H1 (cell line): Measurements from ENCODE around the gene FOXJ2. TPM values are rescaled to one million over a fixed set of nuclear protein-coding genes. Genes with fewer than 3 reads are reported as not detected.
"Not testable (repeated sequence)": the region's sequence is repeated elsewhere in the genome, so short reads cannot be mapped to it uniquely, and the experiment has no call there.

ENCODE experiments used
- CTCF ChIA-PET: fragments of 300-600 bp; sonication (Branson Sonifier 250); formaldehyde crosslinking; loops from one replicate; lab custom pipeline; 2021; ENCODE audit not compliant: partially characterized antibody; lab: Charles Lee
- POLR2A ChIA-PET: fragments of 300-600 bp; sonication (Branson Sonifier 250); formaldehyde crosslinking; loops from one replicate; lab custom pipeline; 2021; ENCODE audit warnings: inconsistent platforms; ENCODE audit not compliant: partially characterized antibody; lab: Charles Lee
- DNase-seq, 2 experiments: peaks; one replicate each; pipeline versions ENCODE4 v3.0.0 to v3.0.0-alpha.2; 2010 to 2022; ENCODE audit warnings: low spot score in 2 of 2, low read depth in 1 of 2, mixed read lengths in 1 of 2
- FAIRE-seq: peaks from 2 replicates; lab custom pipeline; 2011; peaks lifted over from hg19 to GRCh38; lab: Jason Lieb, UNC
- H2AFZ ChIP-seq: 2 replicates; pipeline ENCODE4 v1.8.1; 2012; ENCODE audit warnings: low read length, inconsistent platforms
- H2AK5ac ChIP-seq: 2 replicates; pipeline ENCODE4 v1.6.1; 2013; ENCODE audit warnings: low read depth, low read length
- H2BK120ac ChIP-seq: replicated peaks from 2 replicates; pipeline ENCODE3; 2013; ENCODE audit warnings: low read depth, low read length, inconsistent platforms
- H2BK12ac ChIP-seq: 2 replicates; pipeline ENCODE4 v1.6.1; 2013; ENCODE audit warnings: low read depth, low read length
- H2BK15ac ChIP-seq: 2 replicates; pipeline ENCODE4 v1.6.1; 2013; ENCODE audit warnings: low read length
- H2BK20ac ChIP-seq: 2 replicates; pipeline ENCODE4 v1.6.1; 2013; ENCODE audit warnings: low read length
- H2BK5ac ChIP-seq: 2 replicates; pipeline ENCODE4 v1.6.1; 2013; ENCODE audit warnings: low read depth, low read length
- H3K14ac ChIP-seq: 2 replicates; pipeline ENCODE4 v1.6.1; 2013; ENCODE audit warnings: inconsistent platforms; ENCODE audit not compliant: insufficient read length
- H3K18ac ChIP-seq: 2 replicates; pipeline ENCODE4 v1.6.1; 2013; ENCODE audit warnings: low read length; ENCODE audit errors: extremely low read depth
- H3K23ac ChIP-seq: 2 replicates; pipeline ENCODE4 v1.6.1; 2013; ENCODE audit warnings: inconsistent platforms; ENCODE audit not compliant: insufficient read length
- H3K23me2 ChIP-seq: 2 replicates; pipeline ENCODE4 v1.6.1; 2013; ENCODE audit warnings: low read depth, low read length
- H3K27ac ChIP-seq: 2 replicates; pipeline ENCODE4 v1.6.1; 2011; ENCODE audit warnings: low read depth, low read length, inconsistent platforms
- H3K27me3 ChIP-seq, 4 experiments: replicated peaks in 1 of 4; 1 replicate in 1 of 4; 2 replicates in 3 of 4; pipeline versions ENCODE4 v1.6.1 to v1.8.1; 2011 to 2013; ENCODE audit warnings: low read length in 3 of 4, mild to moderate bottlenecking in 3 of 4, inconsistent platforms in 2 of 4, mixed read lengths in 2 of 4, moderate library complexity in 1 of 4; ENCODE audit not compliant: control insufficient read depth in 3 of 4, insufficient read depth in 3 of 4; ENCODE audit errors: extremely low read depth in 1 of 4
- H3K36me3 ChIP-seq, 4 experiments: 2 replicates each; pipeline versions ENCODE4 v1.6.1 to v1.8.1; 2011 to 2013; ENCODE audit warnings: mild to moderate bottlenecking in 4 of 4, low read length in 3 of 4, moderate library complexity in 2 of 4, control low read depth in 1 of 4, inconsistent platforms in 1 of 4; ENCODE audit not compliant: insufficient read depth in 4 of 4, control insufficient read depth in 2 of 4
- H3K4ac ChIP-seq: replicated peaks from 2 replicates; pipeline ENCODE3; 2013; ENCODE audit warnings: low read length, low read depth, mixed read lengths, inconsistent platforms; ENCODE audit not compliant: insufficient read length
- H3K4me1 ChIP-seq, 4 experiments: replicated peaks in 1 of 4; 1 replicate in 1 of 4; 2 replicates in 3 of 4; pipeline versions ENCODE4 v1.6.1 to v1.8.1; 2011 to 2013; ENCODE audit warnings: low read length in 3 of 4, inconsistent platforms in 2 of 4, mixed read lengths in 1 of 4; ENCODE audit not compliant: insufficient read depth in 4 of 4, control insufficient read depth in 3 of 4
- H3K4me2 ChIP-seq, 2 experiments: 2 replicates each; pipeline versions ENCODE4 v1.6.1 to v1.8.1; 2011 to 2013; ENCODE audit warnings: low read depth in 2 of 2, low read length in 2 of 2, control low read depth in 1 of 2, inconsistent platforms in 1 of 2, mild to moderate bottlenecking in 1 of 2; ENCODE audit not compliant: insufficient read depth in 1 of 2
- H3K4me3 ChIP-seq, 4 experiments: fragments of 200-600, 300-600 bp in 1 of 4; sonication (generic), shearing (Covaris generic), sonication (Bioruptor Twin) in 1 of 4; 2 replicates each; pipeline versions ENCODE4 v1.5.1 to v1.8.1; 2011 to 2016; ENCODE audit warnings: low read length in 4 of 4, low read depth in 3 of 4, control low read depth in 2 of 4, inconsistent platforms in 2 of 4, mild to moderate bottlenecking in 2 of 4, mixed read lengths in 1 of 4, moderate library complexity in 1 of 4; ENCODE audit not compliant: insufficient read depth in 2 of 4; ENCODE audit errors: extremely low read depth in 1 of 4
- H3K56ac ChIP-seq: replicated peaks from 2 replicates; pipeline ENCODE3; 2013; ENCODE audit warnings: low read depth, mild to moderate bottlenecking, mixed read lengths, low read length, inconsistent platforms; ENCODE audit not compliant: insufficient read length
- H3K79me1 ChIP-seq: 2 replicates; pipeline ENCODE4 v1.6.1; 2013; ENCODE audit warnings: low read depth, low read length, control low read depth
- H3K79me2 ChIP-seq, 2 experiments: 2 replicates each; pipeline versions ENCODE4 v1.6.1 to v1.8.1; 2012 to 2013; ENCODE audit warnings: low read length in 2 of 2, mild to moderate bottlenecking in 2 of 2, inconsistent platforms in 1 of 2; ENCODE audit not compliant: insufficient read depth in 2 of 2, control insufficient read depth in 1 of 2
- H3K9ac ChIP-seq, 4 experiments: replicated peaks in 1 of 4; 1 replicate in 1 of 4; 2 replicates in 3 of 4; pipeline versions ENCODE4 v1.6.1 to v1.8.1; 2011 to 2013; ENCODE audit warnings: low read depth in 3 of 4, low read length in 3 of 4, control low read depth in 2 of 4, mild to moderate bottlenecking in 2 of 4, moderate library complexity in 2 of 4, inconsistent platforms in 1 of 4; ENCODE audit errors: extremely low read depth in 1 of 4
- H3K9me3 ChIP-seq, 2 experiments: 2 replicates each; pipeline versions ENCODE4 v1.6.1 to v1.8.1; 2012 to 2013; ENCODE audit warnings: mild to moderate bottlenecking in 2 of 2, moderate library complexity in 2 of 2, control low read depth in 1 of 2, inconsistent platforms in 1 of 2, low read depth in 1 of 2, low read length in 1 of 2, mixed read lengths in 1 of 2; ENCODE audit not compliant: insufficient read depth in 2 of 2
- H4K20me1 ChIP-seq, 2 experiments: replicated peaks in 1 of 2; 2 replicates each; pipeline versions ENCODE3 to v1.8.1; 2011 to 2013; ENCODE audit warnings: inconsistent platforms in 2 of 2, low read length in 2 of 2, mild to moderate bottlenecking in 1 of 2; ENCODE audit not compliant: insufficient read depth in 2 of 2, control insufficient read depth in 1 of 2
- H4K5ac ChIP-seq: 2 replicates; pipeline ENCODE4 v1.6.1; 2013; ENCODE audit warnings: low read length, low read depth, mixed read lengths, inconsistent platforms; ENCODE audit not compliant: insufficient read length
- H4K8ac ChIP-seq: 2 replicates; pipeline ENCODE4 v1.8.0; 2013; ENCODE audit warnings: mild to moderate bottlenecking, moderate library complexity, low read length, inconsistent platforms; ENCODE audit not compliant: insufficient read depth; ENCODE audit errors: extremely low read depth
- H4K91ac ChIP-seq: replicated peaks from 2 replicates; pipeline ENCODE3; 2013; ENCODE audit warnings: low read length, mixed read lengths, inconsistent platforms; ENCODE audit not compliant: insufficient read length
- BRCA1 ChIP-seq: IDR thresholded peaks from 2 replicates; pipeline ENCODE4 v1.6.1; 2012; ENCODE audit warnings: low read depth, low read length, improper control_type of control experiment
- WGBS, 2 experiments: shearing (Covaris generic) in 1 of 2; methylation state at CpG; one replicate each; pipeline versions ENCODE4 v1.1.6 to v1.1.7; 2013 to 2015; ENCODE audit warnings: low lambda C conversion rate in 2 of 2, mixed read lengths in 2 of 2, inconsistent platforms in 1 of 2, low coverage in 1 of 2, missing lambda C conversion rate in 1 of 2; ENCODE audit not compliant: insufficient replicate concordance in 2 of 2, insufficient coverage in 1 of 2, insufficient read length in 1 of 2; ENCODE audit errors: extremely low coverage in 1 of 2, missing lambda C conversion rate in 1 of 2; 5-methylcytosine and 5-hydroxymethylcytosine counted together
- polyA plus RNA-seq, 7 experiments: library from polyadenylated mRNA; depleted of rRNA in 3 of 7; stranded (reverse) in 5 of 7; unstranded in 2 of 7; fragments of >200 nt in 5 of 7; fragments of 200-250 nt in 2 of 7; gene quantifications; 1 replicate in 5 of 7; 2 replicates in 1 of 7; 4 replicates in 1 of 7; pipeline versions ENCODE4 v1.2.1 to v1.2.3, GENCODE V29; 2011 to 2013; ENCODE audit warnings: missing spikeins in 2 of 7, mixed read lengths in 2 of 7
- total RNA-seq: library from RNA; stranded (reverse); fragmentation: NEBNext Ultra II Directional; extraction: Animal tissue kit (Norgen Biotek cat#: 25700); gene quantifications from 2 replicates; pipeline ENCODE4 v1.2.1, GENCODE V29; 2021

FOXJ2 gene
- total and polyA plus RNA-seq, 2 of the 8 experiments (the other 6 are each of a cell fraction or from before 2014, with no cell fraction given), result 4.2 to 9.3 TPM

- TF ChIP-seq BRCA1, result no peak
Measured at GRCh38 chr12:8030189-8030588, 2.3 kb upstream of the FOXJ2 start (continued).

- POLR2A ChIA-PET, result interaction anchor here (1.2 kb wide), 1 partner anchor 97 kb away, joined by 5 read pairs; no protein-coding TSS in a partner anchor
- H2AK5ac ChIP-seq, H3K4me3 ChIP-seq, DNase-seq, H3K27ac ChIP-seq, H4K5ac ChIP-seq, H2BK120ac ChIP-seq, CTCF ChIA-PET, H3K14ac ChIP-seq, H3K23ac ChIP-seq, H4K20me1 ChIP-seq, H3K56ac ChIP-seq, H3K4me2 ChIP-seq, H2BK20ac ChIP-seq, H3K9ac ChIP-seq, H4K8ac ChIP-seq, H2BK15ac ChIP-seq, H3K79me1 ChIP-seq, H3K36me3 ChIP-seq, H3K18ac ChIP-seq, H4K91ac ChIP-seq, H2BK12ac ChIP-seq, H2AFZ ChIP-seq, H2BK5ac ChIP-seq, H3K9me3 ChIP-seq, H3K27me3 ChIP-seq, H3K4ac ChIP-seq, FAIRE-seq: not testable (repeated sequence)
- Histone ChIP-seq H3K23me2 (peaks cover 24% of the 10 kb centered on the region), H3K79me2 (peaks cover 0 to 17% of the 10 kb centered on the region in 2 experiments; a peak in 1 of 4 replicates), H3K4me1 (peaks cover 6 to 20% (median 14%) of the 10 kb centered on the region in 4 experiments; a peak in 6 of 7 replicates)
- 89% methylated on average over 20 of the region's 23 CpGs; no CpG with 5 or more reads in 1 of the 2 experiments for WGBS, 2 experiments
Measured at GRCh38 chr12:8031017-8031416, 1.5 kb upstream of the FOXJ2 start.
